ENCODE measurements around the gene SNRPD3.

The SNRPD3 gene

GRCh38 chr22:24571266-24571665 lies 15.5 kb downstream of the SNRPD3 start:
- no peak for DNase-seq (ENCODE audit: low read depth)

- DNase-seq (ENCODE audit: low read depth) = no peak
Measured at GRCh38 chr22:24576778-24577177, 21.0 kb downstream of the SNRPD3 start.

DNA sequence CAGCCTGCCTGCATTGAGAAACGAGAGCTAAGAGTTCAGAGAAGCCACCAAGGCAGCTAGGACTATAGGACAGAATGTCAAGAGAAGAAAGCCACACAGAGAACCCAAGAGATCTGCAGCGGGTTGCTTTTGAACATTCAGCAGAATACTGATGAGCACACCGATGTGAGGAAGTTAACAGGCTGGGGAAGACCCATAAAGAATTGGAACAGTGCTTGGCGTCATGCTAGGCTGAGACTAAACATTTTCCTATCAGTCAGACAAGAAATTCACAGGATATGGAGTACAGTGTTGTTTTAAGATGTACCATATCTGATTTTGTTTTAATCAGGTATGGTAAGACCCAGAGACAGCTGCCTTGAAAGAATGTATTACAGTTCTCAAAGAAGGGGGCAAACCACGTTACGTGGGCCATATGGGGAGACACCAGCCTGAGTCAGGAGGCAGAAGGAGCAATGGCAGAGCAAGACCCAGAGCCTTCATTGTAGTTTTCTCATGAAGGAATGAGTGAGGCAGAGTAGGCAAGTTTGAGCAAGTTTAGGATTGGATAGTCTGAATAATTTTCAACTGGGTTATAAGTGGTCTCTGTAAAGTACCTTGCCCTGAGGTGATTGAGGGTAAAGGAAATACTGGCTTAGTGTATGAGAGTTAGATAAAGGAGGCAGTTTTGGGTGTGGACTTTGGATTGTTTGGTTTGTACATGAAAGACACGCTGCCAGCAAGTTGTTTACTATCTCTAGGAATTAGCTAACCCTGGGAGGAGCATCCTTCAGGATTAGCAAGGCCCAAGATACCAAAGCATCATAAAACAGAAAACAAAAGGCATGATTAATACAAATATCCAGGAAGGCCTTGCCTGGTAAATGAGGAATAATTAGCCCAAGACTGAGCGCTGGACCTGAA lies 22.8 kb downstream of the SNRPD3 start:
- no peak for DNase-seq (ENCODE audit: low read depth)

DNA sequence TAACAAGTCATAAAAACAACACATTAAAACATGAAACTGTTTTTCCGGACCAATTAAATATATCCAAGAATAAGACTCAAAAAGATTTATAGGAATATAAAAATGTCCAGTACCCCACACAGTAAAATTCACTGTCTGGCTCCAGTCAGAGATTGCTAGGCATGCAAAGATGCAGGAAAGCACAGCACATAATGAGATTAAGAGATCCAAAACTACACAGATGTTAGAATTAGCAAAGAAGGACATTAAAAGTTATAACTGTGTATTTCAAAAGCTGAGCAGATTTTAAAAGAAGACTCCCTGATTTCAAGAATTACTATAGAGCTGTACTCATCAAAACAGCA lies 23.4 kb downstream of the SNRPD3 start:
- DNase-seq (ENCODE audit: low read depth) = no peak

- no peak for DNase-seq (ENCODE audit: low read depth)
Measured at GRCh38 chr22:24580276-24580675, 24.5 kb downstream of the SNRPD3 start.

- no peak for DNase-seq (ENCODE audit: low read depth)
Measured at GRCh38 chr22:24582056-24582814, 26.4 kb downstream of the SNRPD3 start.

DNA sequence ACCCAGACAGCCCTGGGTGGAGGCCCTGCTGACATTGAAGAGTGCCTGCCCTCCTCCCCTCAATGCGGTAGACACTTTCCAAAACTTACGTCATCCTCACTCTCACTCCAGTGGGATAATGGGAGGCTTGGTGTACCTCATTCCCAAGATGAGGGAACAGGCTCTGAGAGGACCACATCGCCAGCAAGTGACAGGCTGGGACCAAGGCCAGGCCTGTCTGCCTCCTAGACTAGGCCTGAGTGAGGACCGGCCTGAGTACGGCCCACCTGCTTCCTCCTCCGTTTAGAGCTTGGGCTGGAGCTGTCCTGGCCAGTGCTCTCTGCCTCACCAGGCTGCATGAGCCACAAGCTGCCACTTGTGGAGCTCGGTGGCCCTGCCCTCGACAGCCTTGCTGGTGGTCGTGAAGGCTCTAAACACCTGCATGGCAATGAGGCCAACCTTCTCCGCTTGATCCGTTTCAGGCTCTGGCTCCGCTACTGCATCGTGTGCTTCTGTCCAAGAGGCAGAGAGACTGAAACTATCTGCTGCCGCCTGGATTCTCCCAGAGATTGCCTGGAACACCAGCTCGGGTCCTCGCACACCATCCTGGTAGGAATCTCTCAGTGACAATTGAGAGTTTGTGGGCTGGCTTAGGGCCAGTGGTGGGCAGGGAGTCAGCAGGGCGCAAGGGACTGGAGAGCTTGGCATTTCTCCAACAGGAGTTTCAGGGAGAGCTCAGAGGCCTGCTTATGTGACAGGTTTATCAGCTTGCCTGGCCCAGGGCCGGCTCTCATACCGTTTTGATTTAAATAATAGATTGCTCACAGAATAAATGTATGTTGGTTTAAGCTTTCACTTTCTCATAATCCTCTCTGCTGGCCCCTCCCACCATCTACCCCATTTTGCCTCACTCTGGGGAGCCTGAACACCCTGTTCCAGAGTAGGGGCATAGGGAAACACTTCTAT lies 27.7 kb downstream of the SNRPD3 start:
- DNase-seq (ENCODE audit: low read depth) = no peak

- DNase-seq (ENCODE audit: low read depth) = no peak
Measured at GRCh38 chr22:24584166-24584790, 28.5 kb downstream of the SNRPD3 start.

DNA sequence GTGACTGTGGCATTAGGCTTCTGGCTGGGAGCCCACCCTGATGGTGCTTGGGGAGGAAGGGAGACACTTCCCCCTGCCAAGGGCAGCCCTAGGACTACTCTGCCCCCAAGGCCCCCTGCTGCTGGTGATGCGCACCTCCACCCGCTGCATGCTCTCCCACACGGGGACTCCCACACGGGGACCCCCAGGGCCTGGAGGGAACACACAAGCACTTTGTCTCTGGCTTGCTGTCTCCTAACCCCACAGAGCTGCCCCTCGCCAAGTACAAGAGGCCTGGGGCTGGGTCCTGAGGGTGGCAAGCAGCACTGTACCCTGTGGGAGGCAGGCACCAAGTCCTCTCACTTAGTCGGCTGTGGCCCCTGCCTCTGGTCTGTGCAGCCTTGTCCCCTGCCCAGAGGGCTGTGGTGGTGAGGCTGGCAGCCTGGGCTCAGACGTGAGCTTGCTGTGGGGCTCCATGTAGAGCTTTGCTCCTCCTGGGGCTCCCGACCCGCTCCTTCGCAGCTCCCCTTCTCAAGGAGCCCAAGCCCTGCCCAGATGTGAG lies 29.1 kb downstream of the SNRPD3 start:
- no peak for DNase-seq (ENCODE audit: low read depth)

DNA sequence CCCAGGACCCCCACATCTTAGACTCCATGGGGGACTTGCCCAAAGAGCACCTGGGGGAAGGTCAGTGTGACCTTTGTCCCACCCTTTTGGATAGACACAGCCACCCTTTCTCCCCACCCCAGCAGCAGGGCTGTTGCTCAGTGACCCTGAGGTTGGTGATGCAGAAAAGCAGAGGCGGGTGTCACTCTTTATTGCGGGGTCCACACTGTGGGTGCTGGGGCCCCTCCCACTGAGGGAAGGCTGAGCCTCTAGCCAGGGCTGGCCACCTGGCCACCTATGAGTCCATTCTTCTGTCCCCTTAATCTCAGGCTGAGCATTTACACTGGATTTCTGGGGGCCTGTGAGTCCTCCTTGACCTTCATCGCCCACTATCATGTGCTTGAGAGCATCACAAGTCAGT lies 29.7 kb downstream of the SNRPD3 start:
- no peak for DNase-seq (ENCODE audit: low read depth)

DNA sequence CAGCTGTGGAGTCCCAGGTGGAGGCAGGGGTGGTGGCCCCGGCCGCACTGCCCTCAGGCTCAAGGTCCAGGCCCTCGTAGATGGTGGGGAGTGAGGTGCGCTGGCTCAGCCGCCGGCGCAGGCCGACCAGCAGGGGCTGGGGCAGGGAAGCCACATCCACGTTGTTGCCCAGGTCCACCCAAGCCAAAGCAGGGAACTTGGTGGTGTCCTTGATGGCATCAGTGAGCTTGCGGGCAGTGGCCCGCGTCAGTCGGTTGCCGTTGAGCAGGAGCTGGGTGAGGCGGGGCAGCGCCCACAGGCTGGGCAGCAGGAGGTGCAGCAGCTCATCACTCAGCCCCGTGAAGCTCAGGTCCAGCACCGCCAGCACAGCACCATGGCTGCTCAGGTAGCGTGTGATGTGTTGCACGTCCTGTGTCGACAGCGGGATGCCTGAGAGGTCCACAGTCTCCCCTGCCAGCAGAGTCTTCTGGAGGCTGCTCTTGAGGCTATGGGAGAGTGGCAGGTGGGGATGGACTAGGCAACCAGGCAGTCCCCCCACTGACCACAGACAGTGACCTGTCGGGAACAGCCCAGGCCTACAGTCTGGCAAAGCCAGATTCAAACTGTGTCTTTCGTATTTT lies 30.2 kb downstream of the SNRPD3 start:
- no peak for DNase-seq (ENCODE audit: low read depth)

GRCh38 chr22:24587251-24587650 lies 31.5 kb downstream of the SNRPD3 start:
- no peak for DNase-seq (ENCODE audit: low read depth)

DNA sequence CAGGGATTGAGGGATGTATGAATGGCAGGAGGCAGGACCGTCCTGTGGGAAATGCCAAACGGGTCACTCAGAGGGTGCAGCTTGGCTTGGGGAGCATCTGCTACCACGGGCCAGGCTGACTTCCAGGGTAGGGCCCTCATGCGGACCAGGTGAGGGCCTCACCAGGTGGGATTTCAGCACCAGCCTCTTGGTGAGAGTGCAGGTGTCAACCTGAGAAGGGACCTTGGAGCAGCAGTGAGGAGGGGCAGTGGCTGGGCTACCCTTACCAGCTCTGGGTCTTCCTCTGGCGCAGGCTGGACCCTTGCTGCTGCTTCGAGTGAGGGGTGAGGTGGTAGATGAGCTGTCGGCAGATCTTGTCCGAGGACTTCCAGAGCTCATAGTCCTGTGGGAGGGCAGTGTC lies 32.1 kb downstream of the SNRPD3 start:
- no peak for DNase-seq (ENCODE audit: low read depth)

DNA sequence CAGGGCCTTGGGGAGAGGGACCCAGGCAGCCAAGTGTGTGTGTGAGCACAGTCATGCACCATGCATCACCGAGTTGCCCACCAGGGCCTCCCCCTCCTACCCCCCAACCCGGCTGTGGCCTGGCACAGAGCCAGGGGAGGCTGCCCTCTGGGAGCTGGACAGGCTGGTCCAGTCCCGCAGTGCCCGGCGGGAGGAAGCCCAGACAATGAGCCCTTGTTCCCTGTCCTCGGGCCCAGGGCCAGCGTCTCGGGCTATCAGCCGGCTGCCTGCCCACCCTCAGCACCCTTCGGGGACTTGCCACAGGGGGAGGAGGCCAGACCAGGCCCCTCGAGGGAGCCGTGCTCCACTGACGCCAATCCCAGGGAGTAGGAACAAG lies 32.6 kb downstream of the SNRPD3 start:
- no peak for DNase-seq (ENCODE audit: low read depth)

DNA sequence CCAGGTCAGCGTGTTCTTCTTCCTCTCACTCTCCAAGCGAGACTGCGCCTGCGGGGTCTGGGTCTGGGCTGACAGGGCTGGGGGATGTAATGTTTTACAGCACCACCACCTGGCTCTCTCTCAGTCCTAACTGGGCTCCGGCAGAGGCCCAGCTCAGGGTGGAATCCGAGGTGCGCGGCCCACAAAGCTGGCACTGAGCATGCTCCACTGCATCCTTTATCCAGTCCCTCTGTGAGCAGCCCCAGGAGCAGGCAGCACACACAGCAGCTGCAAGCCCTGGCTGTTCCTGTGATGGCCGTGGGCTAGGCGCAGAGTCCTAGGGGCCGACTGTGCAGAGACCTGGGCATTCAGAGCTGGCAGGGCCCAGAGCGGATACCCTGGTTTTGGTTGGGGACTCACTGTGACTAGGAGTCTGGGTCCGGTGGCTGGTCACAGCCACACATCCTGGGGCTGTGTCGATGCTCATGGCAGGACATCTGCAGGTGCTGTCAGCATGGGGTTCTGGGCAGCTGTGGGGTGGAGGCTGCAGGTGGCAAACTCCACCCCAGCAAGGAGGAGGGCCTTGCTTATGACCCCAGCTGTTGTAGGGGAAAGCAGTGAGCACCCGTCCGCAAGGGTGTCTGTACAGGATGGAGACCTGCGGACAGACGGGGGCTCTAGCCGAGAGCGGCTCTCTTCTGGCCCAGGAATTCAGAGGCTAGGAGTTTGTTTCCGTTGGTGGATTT lies 33.1 kb downstream of the SNRPD3 start:
- DNase-seq (ENCODE audit: low read depth) = no peak

DNA sequence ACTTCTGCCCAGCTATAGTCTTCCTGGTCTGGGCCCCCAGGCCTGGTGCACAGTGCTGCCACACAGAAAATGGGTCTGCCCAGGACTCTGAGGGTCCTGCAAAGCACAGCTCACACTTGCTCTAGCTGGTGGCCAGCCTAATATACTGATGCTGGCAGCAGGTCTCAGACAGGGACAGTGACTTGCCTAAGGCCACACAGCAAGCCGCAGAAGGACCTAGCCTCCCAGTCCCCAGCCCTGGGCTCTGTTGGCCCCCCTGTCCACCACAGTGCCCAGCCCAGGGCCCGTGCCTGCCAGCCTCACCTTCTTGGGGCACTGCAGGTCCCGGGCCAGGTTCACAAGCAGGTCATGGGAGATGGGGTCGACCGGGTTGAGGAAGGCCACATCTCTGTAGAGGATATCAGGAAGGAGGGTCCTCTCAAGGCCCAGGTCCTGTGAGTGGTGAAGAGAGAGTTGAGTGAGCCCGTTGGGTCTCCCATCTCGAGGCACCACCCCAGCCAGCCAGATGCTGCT lies 33.8 kb downstream of the SNRPD3 start:
- DNase-seq (ENCODE audit: low read depth) = no peak

GRCh38 chr22:24590596-24591173 lies 34.9 kb downstream of the SNRPD3 start:
- no peak for DNase-seq (ENCODE audit: low read depth)

DNA sequence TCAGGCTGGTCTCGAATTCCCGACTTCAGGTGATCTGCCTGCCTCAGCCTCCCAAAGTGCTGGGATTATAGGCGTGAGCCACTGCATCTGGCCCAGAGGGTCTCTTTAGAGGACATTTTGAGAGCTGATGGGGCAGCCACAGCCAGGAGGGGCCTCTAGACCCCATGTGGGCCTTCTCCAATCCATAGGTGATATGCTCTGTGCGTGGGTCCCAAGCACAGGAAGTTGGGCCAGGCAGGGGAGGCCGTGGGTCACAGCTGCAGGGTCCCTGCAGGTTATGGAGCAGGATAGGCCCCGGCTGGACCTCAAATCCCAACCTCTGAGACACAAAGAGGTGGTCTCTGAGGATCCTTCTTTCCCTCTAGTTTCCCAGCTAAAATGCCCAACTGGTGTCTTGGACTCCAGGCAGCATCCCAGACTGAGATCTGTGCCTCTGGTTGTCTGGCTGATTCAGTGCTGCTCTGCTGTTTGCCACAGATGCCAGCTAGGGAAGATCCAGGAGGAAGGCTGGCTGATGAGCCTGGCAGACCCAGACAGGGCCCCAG lies 35.6 kb downstream of the SNRPD3 start:
- no peak for DNase-seq (ENCODE audit: low read depth)

GRCh38 chr22:24592058-24592850 lies 36.5 kb downstream of the SNRPD3 start:
- DNase-seq (ENCODE audit: low read depth) = no peak

Data from activated T-helper 1 cell treated with Interleukin-2 at 50 U/mL for 16 hours (primary cell).